Stimulated activated naive CD8-positive, alpha-beta T cell treated with anti-CD3 and anti-CD28 coated beads, Interleukin-15, amount 100 ng/mL, for 72 hours (primary cell): ENCODE measurements around the gene ATP5F1B.

Experiments used
- ATAC-seq: fragments of 150-1000 bp; cut with Tn5 transposase; 2 replicates; pipeline ENCODE4 v1.10.0; 2021; ENCODE audit warnings: mild to moderate bottlenecking, moderate library complexity
- DNase-seq, 2 donors: peaks; one replicate each; pipeline ENCODE4 v3.0.0; 2021 to 2022
- H3K27ac Mint-ChIP-seq, 2 donors: one replicate each; pipeline ENCODE4 v1.8.0; 2022; ENCODE audit warnings: mild to moderate bottlenecking in 2 of 2, mixed read lengths in 2 of 2, moderate library complexity in 2 of 2
- H3K27me3 Mint-ChIP-seq: one replicate; pipeline ENCODE4 v1.8.0; 2022; ENCODE audit warnings: mixed read lengths
- H3K4me1 Mint-ChIP-seq: one replicate; pipeline ENCODE4 v1.8.0; 2022; ENCODE audit warnings: mild to moderate bottlenecking, mixed read lengths
- H3K4me3 Mint-ChIP-seq, 2 donors: one replicate each; pipeline ENCODE4 v1.8.0; 2022; ENCODE audit warnings: mild to moderate bottlenecking in 2 of 2, mixed read lengths in 2 of 2, moderate library complexity in 1 of 2
- H3K9me3 Mint-ChIP-seq, 2 donors: one replicate each; pipeline ENCODE4 v1.8.0; 2022; ENCODE audit warnings: mixed read lengths in 2 of 2

ATP5F1B gene

DNA sequence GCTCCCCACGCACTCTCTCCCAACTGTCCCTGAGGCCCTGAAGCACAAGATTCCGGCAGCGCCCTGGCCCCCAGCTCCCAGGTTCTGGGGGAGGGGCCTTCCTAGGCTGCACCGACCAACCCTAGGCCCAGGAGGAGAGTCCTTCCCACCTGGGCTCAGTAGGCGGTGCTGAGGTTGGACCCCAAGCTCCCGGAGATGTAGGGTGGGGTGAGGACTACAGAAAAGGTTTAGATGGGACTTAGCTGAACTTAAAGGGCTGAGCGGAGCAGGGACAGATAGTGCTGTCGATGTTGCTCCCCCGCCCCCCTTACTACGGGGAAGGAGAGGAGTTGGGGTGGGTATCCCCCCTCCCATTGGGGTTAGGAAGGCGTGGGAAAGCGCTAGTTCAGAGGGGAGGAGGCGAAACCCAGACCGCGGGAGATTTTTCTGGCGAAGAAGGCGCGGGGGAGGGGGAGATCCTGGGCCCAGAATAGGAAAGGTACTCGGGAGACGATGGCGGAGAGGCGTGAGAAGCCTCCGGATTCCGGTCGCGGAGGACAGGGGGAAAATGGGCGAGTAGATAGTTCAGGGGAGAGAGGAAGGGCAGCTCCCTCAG, 11.4 kb downstream of the ATP5F1B start:
- ATAC-seq: no peak
- Mint-ChIP-seq H3K4me3 (peak overlapping the region; percentile 92 to 94), H3K27ac (peak overlapping the region; percentile 74 to 93), H3K4me1 (peaks cover 68% of the 10 kb centered on the region), H3K9me3 (no peaks in the 10 kb centered on the region), H3K27me3 (no peaks in the 10 kb centered on the region)
- peak in 1 of 2 donors; percentile 45 for DNase-seq

DNA sequence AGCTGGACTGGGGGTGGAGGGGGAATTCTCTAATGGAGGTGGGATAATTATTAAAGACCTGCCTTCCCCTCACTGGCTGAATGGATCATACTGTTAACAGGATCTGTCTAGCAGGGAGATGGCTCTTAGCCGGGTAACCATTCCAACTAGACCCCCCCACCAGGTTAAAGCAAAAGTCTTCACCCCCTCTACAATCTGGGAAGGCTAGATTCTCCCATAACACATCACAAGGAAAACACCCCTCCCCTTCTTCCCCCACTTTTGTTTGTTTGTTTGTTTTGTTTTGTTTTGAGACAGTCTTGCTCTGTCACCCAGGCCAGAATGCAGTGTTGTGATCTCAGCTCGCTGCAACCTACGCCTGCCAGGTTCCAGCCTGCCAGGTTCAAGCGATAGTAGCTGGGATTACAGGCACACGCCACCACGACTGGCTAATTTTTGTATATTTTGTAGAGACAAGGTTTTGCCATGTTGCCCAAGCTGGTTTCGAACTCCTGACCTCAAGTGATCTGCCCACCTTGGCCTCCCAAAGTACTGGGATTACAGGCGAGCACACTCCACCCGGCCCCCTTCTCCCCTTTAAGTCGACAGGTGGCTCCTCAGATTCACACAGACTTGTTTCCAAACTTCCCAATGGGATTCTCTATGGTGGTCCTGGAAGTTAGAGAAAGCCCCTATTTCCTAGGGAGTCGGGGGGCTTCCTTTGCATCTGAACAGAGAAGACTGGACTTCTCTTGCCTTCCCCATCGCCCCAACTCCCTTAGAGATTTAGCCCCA, 12.1 kb downstream of the ATP5F1B start:
- H3K9me3 Mint-ChIP-seq: no peaks in the 10 kb centered on the region
- peaks cover 70% of the 10 kb centered on the region for H3K4me1 Mint-ChIP-seq
- ATAC-seq (no peak), DNase-seq (no peak)
- peak overlapping the region in 1 of 2 donors; percentile 93 for H3K27ac Mint-ChIP-seq
- H3K4me3 Mint-ChIP-seq: peak overlapping the region; percentile 92 to 94
- H3K27me3 Mint-ChIP-seq: no peaks in the 10 kb centered on the region

DNA sequence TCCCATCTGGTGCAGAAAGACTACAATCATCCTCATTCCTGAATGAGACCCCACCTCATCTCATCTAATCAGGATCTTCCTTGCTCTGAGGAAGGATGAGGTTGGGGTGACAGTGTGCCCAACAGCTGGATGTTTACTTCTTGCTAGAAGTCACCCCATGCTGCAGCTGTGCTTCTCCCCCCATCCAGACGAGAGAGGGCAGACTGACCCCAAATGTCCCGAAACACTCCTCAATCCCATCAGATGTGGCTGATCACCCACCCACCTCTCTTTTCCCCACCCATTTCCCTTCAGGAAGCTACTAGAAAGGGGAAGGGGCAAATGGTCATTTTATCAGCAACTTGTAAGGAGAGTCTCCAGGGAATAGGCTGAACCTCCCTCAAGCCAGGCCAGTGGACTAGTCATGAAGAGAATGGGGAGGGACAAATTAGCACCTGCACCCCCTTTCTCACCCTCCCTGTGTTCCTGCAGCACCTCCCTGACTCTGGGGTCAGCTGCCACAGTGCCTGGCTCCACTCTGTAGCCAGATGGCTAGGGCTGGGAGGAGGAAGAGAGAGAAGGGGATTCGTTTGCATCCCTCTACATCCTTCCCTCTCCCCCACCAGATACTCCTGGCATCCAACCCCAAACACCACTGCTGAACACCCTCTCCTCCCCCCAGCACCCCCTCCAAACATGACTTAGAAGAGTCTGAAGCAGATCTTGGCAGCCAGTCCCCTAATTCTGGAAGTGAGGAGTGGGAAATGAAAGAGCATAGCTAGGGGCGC, 12.9 kb downstream of the ATP5F1B start:
- Mint-ChIP-seq H3K9me3 (no peaks in the 10 kb centered on the region), H3K4me3 (peak overlapping the region; percentile 92 to 94), H3K4me1 (peaks cover 70% of the 10 kb centered on the region), H3K27me3 (no peaks in the 10 kb centered on the region), H3K27ac (peak overlapping the region in 1 of 2 donors; percentile 36)
- ATAC-seq (no peak), DNase-seq (no peak)

DNA sequence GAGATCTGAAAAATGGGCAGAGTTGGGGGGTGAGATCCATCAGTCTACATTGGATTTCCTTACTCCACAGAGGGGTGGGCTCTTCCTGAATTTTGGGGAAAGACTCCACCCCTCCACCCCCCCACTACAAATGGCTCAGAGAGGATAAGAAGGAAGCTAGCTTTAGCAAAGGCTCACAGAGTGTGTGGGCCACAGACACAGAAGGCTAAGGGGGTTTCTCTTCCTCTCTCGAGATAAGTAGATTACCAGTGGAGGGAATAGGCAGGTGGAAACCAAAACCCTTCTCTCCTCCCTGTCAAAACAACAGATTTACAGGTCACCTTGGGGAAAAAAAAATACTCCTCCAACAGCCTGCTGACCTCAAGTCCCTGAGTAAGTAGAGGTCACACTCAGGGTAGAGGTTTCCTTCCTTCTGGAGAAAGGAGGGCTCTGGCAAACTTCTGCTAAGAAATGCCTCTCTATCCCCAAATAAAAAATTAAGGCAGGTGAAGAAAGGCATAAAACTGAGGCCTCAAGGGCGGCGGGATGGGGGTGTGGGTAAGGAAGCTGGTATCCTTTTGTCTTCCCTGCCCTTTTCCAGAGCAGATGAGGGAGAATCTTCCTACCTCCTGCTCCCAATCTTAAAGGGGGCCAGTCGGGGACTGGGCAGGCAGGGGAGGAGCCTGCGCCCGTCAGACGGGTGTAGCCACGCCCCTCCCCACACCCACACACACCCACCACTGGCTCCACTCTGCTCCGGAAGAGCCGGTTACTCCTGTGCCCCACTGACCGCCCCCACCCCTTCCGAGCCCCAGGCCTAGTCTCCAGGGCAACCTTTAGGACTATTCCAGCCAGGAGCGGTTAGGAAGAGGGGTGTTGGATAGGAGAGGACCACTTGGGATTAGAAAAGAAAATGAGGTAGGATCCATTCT, 13.7 kb downstream of the ATP5F1B start:
- Mint-ChIP-seq H3K27ac (peak overlapping the region in 1 of 2 donors; percentile 75), H3K4me1 (peaks cover 70% of the 10 kb centered on the region), H3K9me3 (no peaks in the 10 kb centered on the region), H3K27me3 (no peaks in the 10 kb centered on the region), H3K4me3 (peak overlapping the region; percentile 92 to 94)
- DNase-seq (peak; percentile 47 to 60), ATAC-seq (no peak)

DNA sequence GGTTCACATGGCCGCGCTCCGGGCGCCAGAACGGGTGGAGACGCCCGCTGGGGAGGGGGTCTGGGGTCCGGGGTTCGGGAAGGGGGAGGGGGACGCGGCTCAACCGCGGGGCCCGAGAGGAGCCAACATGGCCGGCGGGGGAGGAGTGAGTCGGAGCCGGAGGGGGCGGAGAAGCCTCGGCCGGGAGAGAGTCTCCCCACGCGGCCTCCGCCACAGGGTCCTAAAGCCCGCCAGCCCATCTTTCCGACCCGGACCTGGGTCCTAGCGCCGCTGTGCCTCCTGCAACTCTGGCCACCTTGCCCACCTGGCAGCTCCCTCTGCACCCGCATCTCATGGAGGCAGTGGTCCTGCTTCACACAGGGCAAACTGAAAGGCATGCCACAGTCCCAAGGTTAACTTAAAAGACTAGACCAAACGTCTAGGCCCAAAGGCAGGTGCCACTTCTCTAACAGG, 15.6 kb downstream of the ATP5F1B start, which contains the start of gene BAZ2A:
TSS of gene BAZ2A (minus strand) at position 147 of the 453 bp plus-strand sequence. CDS start 12,796 bp downstream, outside the sequence.
- H3K9me3 Mint-ChIP-seq: no peaks in the 10 kb centered on the region
- DNase-seq (peak; percentile 82 to 90), ATAC-seq (peak; percentile 81)
- H3K4me3 Mint-ChIP-seq: peak within 1 kb of the TSS; percentile 92 to 94
- H3K27me3 Mint-ChIP-seq: no peaks in the 10 kb centered on the region
- peak within 1 kb of the TSS; percentile 95 to 99 for H3K27ac Mint-ChIP-seq
- peaks cover 79% of the 10 kb centered on the region for H3K4me1 Mint-ChIP-seq

DNA sequence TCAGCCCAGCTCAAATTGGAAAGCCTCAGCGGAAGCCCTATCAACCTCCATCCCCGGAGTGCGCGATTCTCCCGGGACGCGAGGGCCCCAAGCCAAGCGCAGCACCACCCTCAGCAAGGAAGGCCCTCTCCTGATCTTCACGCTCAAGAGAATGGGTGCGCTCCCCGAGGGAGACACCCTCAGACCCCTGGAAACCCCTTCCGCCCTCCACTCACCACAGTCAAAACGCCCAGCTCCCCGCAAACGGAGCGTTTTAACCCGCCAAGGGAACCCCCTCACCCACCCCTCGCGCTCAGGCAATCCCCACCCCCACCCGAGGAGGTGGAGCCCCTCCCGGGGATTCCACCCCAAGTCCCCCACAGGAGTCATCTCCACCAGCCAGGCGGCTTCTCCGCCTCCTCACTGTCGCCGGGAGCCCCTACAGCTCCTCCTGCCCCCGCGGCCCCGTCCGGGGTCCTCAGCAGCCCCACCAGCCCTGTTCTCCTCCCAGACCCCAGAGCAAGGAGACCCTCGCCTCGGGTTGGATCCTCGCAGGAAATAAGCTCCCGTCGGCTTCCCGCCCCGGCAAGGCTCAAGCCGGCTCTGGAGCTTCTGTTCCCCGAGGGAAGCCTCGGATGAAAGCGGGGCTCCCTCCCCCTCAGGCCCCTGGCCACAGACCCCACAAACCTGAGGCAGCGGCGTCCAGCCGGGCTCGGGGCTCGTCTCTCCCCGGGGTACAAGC, 16.2 kb downstream of the ATP5F1B start:
- no peaks in the 10 kb centered on the region for H3K9me3 Mint-ChIP-seq
- ATAC-seq (peak; percentile 56), DNase-seq (peak; percentile 25 to 75)
- H3K4me1 Mint-ChIP-seq: peaks cover 81% of the 10 kb centered on the region
- peak overlapping the region; percentile 95 to 99 for H3K27ac Mint-ChIP-seq
- no peaks in the 10 kb centered on the region for H3K27me3 Mint-ChIP-seq
- H3K4me3 Mint-ChIP-seq: peak overlapping the region; percentile 92 to 94

DNA sequence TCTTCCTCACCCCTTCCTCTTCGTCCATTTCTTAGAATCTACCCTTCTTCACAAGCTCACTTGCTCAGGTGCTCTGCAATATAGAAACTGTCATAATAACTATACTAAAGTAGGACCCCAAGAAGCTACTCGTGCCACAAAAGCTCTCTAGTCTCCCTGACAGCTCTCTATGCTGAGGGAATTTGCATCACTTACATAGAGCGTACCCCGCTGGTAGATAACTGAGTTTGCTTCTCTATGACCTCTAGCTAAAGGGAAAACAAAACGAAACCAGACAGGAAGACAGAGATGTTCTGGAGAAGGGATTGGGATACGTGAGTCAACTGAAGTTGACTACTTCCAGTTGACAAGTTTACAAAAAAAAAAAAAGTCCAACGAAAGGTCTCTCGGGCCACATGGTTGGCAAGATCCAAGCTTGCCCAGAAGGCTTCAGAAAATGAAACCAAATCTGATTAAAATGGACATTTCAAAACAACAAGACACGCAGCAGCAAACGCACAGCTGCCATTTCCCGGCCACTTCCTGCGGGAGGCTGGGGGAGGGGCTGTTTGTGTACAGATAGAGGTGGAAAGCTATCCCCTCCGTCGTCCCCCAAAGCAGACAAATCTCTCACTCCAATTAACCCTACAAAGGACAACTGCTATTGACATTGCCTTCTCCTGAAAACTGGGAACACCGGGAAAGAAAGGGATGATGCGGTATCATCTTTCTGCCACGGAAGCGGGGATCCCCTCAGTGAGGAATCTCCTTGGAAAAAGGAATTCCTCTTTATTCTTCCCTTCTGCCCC, 16.9 kb downstream of the ATP5F1B start:
- ATAC-seq (peak; percentile 29), DNase-seq (peak; percentile 49 to 71)
- Mint-ChIP-seq H3K27me3 (no peaks in the 10 kb centered on the region), H3K9me3 (no peaks in the 10 kb centered on the region), H3K27ac (peak overlapping the region; percentile 95 to 99), H3K4me1 (peaks cover 81% of the 10 kb centered on the region), H3K4me3 (peak overlapping the region; percentile 92 to 94)

DNA sequence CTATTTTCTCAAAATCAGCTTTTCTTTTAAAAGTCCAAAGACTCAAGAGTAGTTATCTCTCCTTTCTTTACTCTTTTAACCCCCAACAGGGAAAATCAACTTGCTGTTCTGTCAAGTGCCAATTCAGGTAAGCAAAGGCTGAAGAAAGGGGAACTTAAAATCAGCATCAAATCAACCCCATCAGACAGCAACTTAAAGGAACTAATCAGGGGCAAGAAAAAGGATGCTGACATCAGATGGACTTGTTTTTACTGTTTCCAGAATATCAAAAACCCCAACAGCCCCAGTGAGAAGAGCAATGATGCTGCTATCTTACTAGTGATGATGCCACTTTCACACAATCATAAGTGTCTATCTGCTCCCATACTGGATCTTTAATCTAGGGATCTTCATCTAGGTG, 19.1 kb downstream of the ATP5F1B start:
- H3K27ac Mint-ChIP-seq: no peak overlapping the region
- no peak for ATAC-seq
- peak overlapping the region in 1 of 2 donors; percentile 39 for H3K4me3 Mint-ChIP-seq
- DNase-seq: no peak
- no peaks in the 10 kb centered on the region for H3K27me3 Mint-ChIP-seq
- peaks cover 76% of the 10 kb centered on the region for H3K4me1 Mint-ChIP-seq
- H3K9me3 Mint-ChIP-seq: no peaks in the 10 kb centered on the region

DNA sequence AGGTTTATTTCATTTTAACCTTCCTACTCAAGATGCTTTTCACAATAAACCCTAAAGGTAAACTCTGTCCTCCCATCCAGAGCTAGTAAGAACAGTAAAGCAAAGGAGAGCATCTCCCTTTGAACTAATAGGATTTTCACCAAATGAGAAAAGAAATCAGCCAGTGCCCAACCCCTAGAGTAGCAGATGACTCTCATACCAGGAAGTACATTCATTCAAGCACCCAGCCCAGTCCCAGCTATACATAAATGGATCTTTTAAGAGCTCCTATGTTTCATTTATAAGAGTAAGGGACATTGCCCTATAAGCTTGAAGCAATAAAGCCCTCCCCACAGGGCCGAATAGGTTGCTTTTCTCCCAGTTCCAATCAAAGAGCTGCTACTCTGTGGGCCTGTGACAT, 23.2 kb downstream of the ATP5F1B start:
- ATAC-seq: peak; percentile 37
- no peak overlapping the region for H3K27ac Mint-ChIP-seq
- H3K27me3 Mint-ChIP-seq: no peaks in the 10 kb centered on the region
- no peak overlapping the region for H3K4me3 Mint-ChIP-seq
- DNase-seq: no peak
- H3K4me1 Mint-ChIP-seq: peaks cover 57% of the 10 kb centered on the region
- H3K9me3 Mint-ChIP-seq: no peaks in the 10 kb centered on the region

DNA sequence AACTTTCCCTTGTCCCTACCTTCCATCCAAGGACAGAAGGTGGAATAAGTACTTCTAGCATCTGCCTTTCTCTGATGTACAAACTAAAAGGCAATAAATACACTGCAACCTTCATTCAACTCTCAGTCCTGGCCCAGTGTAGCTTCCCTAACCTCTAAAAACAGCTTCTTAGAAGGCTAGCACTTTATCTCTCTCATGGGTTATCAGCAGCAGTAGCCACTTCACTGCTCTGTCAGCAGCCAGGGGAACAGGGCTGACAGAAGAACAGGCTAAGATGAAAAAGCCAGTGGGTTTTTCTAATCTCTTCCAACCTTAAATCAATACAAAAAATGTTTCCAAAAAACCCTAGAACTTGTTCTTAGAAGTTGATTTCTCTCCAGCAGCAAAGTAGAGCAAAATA, 28.9 kb downstream of the ATP5F1B start:
- Mint-ChIP-seq H3K27ac (peak overlapping the region; percentile 13 to 22), H3K27me3 (no peaks in the 10 kb centered on the region), H3K9me3 (no peaks in the 10 kb centered on the region), H3K4me3 (no peak overlapping the region), H3K4me1 (peaks cover 17% of the 10 kb centered on the region)
- ATAC-seq (no peak), DNase-seq (no peak)

DNA sequence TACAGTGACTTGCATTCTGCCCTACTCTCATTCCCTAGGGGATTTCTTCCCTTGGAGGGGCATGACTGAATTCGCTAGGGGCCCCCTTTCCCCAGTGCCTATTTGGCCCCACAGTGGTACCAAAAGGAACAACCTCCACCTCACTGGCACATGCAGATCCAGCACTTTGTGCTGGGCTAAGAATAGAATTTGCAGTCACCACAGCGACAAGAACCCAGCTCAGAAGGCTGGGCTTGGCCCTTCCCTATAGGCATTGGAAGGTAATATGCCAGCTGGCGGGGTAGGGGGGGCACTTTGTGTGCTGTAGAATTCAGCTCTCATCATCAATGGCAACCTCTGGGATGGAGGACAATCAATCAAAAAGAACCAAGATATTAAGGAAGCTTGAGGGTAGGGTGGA, 29.5 kb downstream of the ATP5F1B start:
- Mint-ChIP-seq H3K27me3 (no peaks in the 10 kb centered on the region), H3K4me3 (no peak overlapping the region), H3K4me1 (peaks cover 17% of the 10 kb centered on the region), H3K9me3 (no peaks in the 10 kb centered on the region), H3K27ac (no peak overlapping the region)
- DNase-seq: no peak
- ATAC-seq: no peak

DNA sequence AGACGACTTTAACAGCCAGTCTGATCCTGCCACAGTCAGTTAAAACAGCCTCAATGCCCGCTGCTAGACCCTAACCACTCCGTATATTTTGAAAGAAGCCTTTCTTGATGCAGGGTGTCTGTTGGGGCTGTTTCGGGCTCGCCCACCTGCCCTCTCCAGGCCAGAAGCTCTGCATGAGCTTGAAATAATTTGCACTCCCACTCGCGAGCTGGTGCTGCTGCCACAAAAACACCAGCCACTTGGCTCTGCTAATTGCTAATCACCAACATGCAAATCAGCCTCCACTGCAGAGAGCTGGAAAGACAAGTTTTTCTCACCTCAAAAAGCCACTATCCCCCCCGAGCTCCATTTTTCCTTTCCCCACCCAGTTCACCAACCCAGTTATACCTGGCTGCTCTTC, 31.2 kb downstream of the ATP5F1B start:
- DNase-seq (no peak), ATAC-seq (no peak)
- Mint-ChIP-seq H3K27ac (peak overlapping the region in 1 of 2 donors; percentile 76), H3K27me3 (no peaks in the 10 kb centered on the region), H3K9me3 (no peaks in the 10 kb centered on the region), H3K4me3 (no peak overlapping the region), H3K4me1 (peaks cover 17% of the 10 kb centered on the region)

DNA sequence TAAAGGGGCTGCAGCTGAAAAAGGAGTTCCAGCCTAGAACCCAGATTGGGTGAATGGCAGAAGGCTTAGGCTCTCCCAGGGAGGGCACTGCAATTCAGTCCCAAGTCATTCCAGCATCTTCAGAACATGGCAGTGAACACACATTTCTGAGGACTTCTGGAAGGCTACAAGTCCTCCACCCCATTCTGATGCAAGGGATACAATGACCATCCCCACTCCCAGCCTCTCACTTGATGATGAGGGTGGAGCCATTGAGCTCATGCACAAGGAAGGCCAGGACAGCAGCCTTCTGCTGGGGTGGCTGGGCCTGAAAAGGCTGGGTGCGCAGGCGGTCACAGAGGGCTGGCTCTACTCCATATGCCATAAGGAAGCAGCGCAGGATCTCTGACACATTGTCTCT, 41.4 kb downstream of the ATP5F1B start:
- Mint-ChIP-seq H3K27me3 (no peaks in the 10 kb centered on the region), H3K4me1 (no peaks in the 10 kb centered on the region), H3K4me3 (no peak overlapping the region), H3K9me3 (no peaks in the 10 kb centered on the region), H3K27ac (peak overlapping the region in 1 of 2 donors; percentile 52)
- ATAC-seq (no peak), DNase-seq (no peak)

DNA sequence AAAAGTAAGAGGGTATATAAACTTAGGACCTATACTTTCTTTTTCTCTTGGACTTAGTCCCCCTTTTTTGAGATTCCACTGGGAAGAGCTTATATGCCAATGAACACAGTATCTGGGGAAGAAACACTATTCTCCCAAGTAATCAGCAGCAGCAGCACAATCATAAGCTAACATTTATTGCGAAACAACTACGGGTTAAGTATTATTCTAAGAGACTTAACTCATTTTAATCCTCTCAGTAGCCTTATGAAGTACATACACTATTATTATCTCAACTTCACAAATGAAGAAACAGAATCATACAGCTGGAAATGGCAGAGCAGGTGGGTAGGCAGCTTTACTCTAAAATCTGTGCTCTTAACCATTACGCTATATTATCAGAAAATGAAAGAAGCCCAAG, 43.5 kb downstream of the ATP5F1B start:
- H3K27ac Mint-ChIP-seq: no peak overlapping the region
- H3K27me3 Mint-ChIP-seq: no peaks in the 10 kb centered on the region
- DNase-seq: no peak
- no peaks in the 10 kb centered on the region for H3K9me3 Mint-ChIP-seq
- H3K4me1 Mint-ChIP-seq: no peaks in the 10 kb centered on the region
- H3K4me3 Mint-ChIP-seq: no peak overlapping the region
- no peak for ATAC-seq
